Mammary epithelial cell (primary cell): Measurements from ENCODE around the gene PLXNA2.

Experiments used
- CTCF ChIP-seq, 2 donors: IDR thresholded peaks in 1 of 2; conservative IDR thresholded peaks in 1 of 2; 2 replicates each; pipeline ENCODE4 v1.5.1; 2011 to 2012; ENCODE audit warnings: inconsistent platforms in 2 of 2, low read length in 2 of 2, mild to moderate bottlenecking in 2 of 2, control low read depth in 1 of 2, low read depth in 1 of 2; ENCODE audit not compliant: insufficient read depth in 1 of 2; ENCODE audit errors: extremely low read depth in 1 of 2
- EZH2 ChIP-seq: IDR thresholded peaks from 2 replicates; pipeline ENCODE4 v1.6.1; 2012; ENCODE audit warnings: low read length, inconsistent platforms, borderline replicate concordance

DNA sequence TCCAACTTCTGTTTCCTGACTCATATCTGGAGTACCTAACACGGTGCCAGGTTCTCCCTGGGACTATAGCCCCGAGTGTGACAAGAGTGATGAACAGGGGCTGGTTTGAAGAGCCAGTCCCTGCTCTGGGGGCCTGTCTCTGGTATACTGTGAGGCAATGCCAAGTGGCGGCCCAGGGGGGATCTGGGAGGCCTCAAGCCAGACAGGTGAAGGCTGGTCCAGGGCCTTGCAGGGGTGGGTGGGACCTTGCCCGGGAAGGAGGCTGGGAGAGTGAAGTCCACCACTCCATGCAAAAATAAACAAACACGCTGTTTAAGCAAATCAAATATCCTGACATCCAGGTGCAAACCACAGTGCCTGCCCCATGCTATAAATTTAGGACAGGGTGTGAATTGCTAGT lies 6.8 kb upstream of the PLXNA2 start:
- TF ChIP-seq CTCF (conservative IDR thresholded peaks at IDR 0.05 in 1 of 2, IDR thresholded peaks at IDR 0.05 in 1 of 2; ENCODE audit: extremely low read depth in 1 of 2, insufficient read depth in 1 of 2, low read depth in 1 of 2, low read length in 2 of 2): no peak
- no peak for TF ChIP-seq EZH2
